Effector memory CD8-positive, alpha-beta T cell (primary cell): ENCODE results near the gene PRSS57.

Source experiments
- ATAC-seq: fragments of 150-1000 bp; cut with Tn5 transposase; replicated peaks from 2 replicates; pipeline ENCODE4 v1.10.0; 2021; ENCODE audit warnings: mild to moderate bottlenecking, moderate library complexity
- DNase-seq, 3 experiments: peaks; one replicate each; pipeline ENCODE4 v3.0.0; 2021
- H3K27ac Mint-ChIP-seq, 2 donors: one replicate each; pipeline ENCODE4 v1.8.0; 2022; ENCODE audit warnings: mild to moderate bottlenecking in 2 of 2, mixed read lengths in 2 of 2, moderate library complexity in 2 of 2
- H3K27me3 Mint-ChIP-seq, 2 donors: one replicate each; pipeline ENCODE4 v1.8.0; 2022; ENCODE audit warnings: mixed read lengths in 2 of 2
- H3K36me3 Mint-ChIP-seq: one replicate; pipeline ENCODE4 v1.8.0; 2022; ENCODE audit warnings: mild to moderate bottlenecking, moderate library complexity, mixed read lengths; ENCODE audit not compliant: insufficient read depth
- H3K4me1 Mint-ChIP-seq, 2 donors: one replicate each; pipeline ENCODE4 v1.8.0; 2022; ENCODE audit warnings: low read depth in 2 of 2, mixed read lengths in 2 of 2
- H3K4me3 Mint-ChIP-seq, 2 donors: one replicate each; pipeline ENCODE4 v1.8.0; 2022; ENCODE audit warnings: mild to moderate bottlenecking in 2 of 2, mixed read lengths in 2 of 2, moderate library complexity in 2 of 2
- H3K9me3 Mint-ChIP-seq, 2 donors: one replicate each; pipeline ENCODE4 v1.8.0; 2022; ENCODE audit warnings: mixed read lengths in 2 of 2

Gene PRSS57

DNA sequence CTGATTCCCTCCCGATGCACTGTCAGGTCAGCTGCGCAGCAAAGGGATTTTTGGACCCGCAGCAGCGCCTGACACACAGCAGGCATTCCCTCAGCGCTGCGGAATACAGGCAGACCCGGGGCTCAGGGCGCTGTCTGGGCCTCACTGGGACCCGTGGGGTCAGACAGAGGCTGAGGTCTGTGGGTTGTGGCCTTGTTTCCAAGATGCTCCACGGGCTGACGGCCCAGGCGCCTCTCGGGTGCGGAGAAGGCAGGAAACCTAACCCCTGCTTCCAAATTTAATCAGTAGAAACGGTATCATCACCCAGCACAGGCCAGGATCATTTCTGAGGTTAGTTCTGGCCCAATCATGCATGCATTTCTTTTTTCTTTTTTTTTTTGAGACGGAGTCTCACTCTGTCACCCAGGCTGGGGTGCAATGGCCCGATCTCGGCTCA is 31.6 kb downstream of the PRSS57 start:
- Mint-ChIP-seq H3K4me3 (peak overlapping the region; percentile 83 to 94), H3K9me3 (no peaks in the 10 kb centered on the region), H3K27ac (peak overlapping the region; percentile 82 to 92), H3K27me3 (no peaks in the 10 kb centered on the region), H3K4me1 (peaks cover 28 to 42% of the 10 kb centered on the region in 2 donors), H3K36me3 (peaks cover 46% of the 10 kb centered on the region)
- ATAC-seq (no peak), DNase-seq (no peak)

DNA sequence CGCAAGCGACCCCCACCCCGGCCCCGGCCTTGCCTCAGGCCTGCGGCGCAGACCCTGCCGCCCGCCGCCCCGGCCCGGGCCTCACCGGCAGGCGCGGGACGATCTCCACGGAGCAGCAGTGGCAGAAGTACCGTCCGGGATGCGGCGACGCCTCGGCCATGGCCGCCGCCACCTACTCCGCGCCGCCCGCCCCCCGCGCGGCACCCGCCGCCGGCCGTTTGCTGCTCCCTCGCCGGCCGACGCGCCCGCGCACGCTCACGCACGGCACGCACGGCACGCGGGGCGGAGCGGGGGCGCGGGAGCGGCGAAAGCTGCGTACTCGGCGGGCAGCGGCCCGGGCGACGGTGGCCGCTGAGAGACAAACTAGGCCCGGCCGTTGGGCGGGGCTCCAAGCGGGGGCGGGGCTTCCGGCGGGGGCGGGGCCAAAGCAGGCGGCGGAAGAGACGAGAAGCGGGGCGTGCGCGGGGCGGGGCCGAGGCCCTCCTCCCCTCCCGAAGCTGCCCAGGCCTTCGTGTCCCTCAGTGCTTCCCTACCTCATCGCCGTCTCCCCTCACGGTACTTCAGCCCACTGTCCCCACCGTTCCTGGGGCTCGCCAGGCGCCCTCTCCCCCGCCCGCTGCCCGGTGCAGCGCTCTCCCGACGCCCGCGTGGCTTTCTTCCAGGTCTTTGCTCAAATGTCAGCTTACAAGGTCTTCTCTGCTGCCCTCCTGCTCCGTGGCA is 32.1 kb downstream of the PRSS57 start, which contains the start of gene RNF126:
RNF126 (minus strand) TSS at position 253 of the 720 bp plus-strand sequence; CDS start at position 160, 93 bp downstream.
- ATAC-seq: peak; percentile 31
- H3K4me3 Mint-ChIP-seq: peak within 1 kb of the TSS; percentile 94 to 98
- peaks cover 28 to 47% of the 10 kb centered on the region in 2 donors for H3K4me1 Mint-ChIP-seq
- H3K36me3 Mint-ChIP-seq: peaks cover 50% of the 10 kb centered on the region
- no peaks in the 10 kb centered on the region for H3K9me3 Mint-ChIP-seq
- H3K27ac Mint-ChIP-seq: peak within 1 kb of the TSS; percentile 99 to 100
- DNase-seq: peak; percentile 75 to 84 (median 81)
- no peaks in the 10 kb centered on the region for H3K27me3 Mint-ChIP-seq

DNA sequence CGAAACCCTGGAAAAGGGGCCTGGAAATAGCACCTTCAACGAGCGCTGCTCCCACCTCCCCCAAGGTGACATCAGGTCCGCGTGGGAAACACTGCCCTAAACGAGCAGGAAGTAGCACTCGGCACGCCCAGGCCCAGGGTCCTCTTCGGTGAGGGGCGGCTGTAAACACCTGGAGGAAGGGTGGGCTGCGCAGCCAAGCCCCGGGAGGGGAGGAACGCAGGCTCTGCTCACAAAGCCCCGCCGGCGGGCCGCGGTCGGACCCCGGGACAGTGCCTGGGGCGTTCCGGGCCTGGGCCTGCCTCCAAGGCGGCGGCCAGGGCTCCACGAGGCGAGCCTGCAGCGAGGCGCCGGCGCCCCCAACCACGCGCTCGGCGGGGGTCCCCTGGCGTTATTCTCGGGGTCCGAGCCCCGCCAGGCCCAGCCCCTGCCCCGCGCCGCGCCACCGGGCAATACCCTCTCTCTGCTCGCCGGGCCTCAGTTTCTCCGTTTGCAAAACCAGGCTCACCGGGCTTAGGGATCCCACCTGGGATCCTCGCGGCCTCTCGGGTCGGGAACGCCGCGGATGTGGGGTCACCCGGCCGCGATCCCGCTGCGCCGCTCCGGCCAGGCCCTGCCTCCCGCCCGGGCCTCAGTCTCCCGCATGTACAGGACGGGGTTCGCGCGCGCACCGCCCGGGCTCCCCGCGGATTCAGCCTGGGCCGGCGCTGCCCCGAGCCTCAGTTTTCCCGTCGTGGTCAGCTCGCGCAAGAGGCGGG is 32.9 kb downstream of the PRSS57 start:
- ATAC-seq (peak; percentile 8), DNase-seq (peak; percentile 58 to 62 (median 60))
- peaks cover 58% of the 10 kb centered on the region for H3K36me3 Mint-ChIP-seq
- no peaks in the 10 kb centered on the region for H3K9me3 Mint-ChIP-seq
- peak overlapping the region; percentile 94 to 98 for H3K4me3 Mint-ChIP-seq
- H3K27me3 Mint-ChIP-seq: no peaks in the 10 kb centered on the region
- H3K4me1 Mint-ChIP-seq: peaks cover 31 to 52% of the 10 kb centered on the region in 2 donors
- H3K27ac Mint-ChIP-seq: peak overlapping the region; percentile 99 to 100

DNA sequence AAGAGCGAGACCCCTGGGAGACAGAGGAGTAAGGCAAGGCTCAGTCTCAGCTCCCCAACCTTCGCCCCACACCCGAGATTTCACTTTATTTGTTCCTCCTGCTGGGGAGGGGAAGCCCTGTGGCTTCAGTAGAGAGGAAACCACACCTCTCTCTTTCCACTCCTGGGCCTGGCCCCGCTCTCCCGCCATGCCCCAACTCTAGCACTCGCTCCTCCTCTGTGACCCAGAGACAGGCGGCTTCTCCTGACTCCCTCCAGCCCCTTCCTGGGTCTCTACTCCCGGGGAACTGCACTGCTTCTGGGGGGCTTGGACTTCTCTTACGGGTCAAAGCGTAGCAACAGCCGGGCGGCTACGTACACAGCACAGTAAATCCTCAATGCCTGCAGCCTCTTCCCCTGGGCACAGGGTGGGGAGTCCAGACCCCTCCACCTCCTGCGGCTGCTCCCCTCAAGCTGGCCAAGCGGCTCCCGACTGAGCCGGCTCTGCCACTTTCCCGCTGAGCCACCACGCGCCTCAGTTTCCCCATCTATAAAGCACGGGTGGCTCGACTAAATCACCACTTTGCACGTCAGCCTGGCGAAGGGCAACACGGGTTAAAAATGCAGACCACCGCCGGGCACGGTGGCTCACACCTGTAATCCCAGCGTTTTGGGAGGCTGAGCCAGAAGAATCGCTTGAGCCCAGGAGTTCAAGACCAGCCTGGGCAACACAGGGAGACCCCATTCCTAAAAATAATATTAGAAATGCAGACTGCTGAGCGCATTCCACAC is 33.6 kb downstream of the PRSS57 start:
- Mint-ChIP-seq H3K27ac (peak overlapping the region; percentile 99 to 100), H3K4me3 (peak overlapping the region; percentile 94 to 98), H3K27me3 (no peaks in the 10 kb centered on the region), H3K36me3 (peaks cover 62% of the 10 kb centered on the region), H3K4me1 (peaks cover 36 to 58% of the 10 kb centered on the region in 2 donors), H3K9me3 (no peaks in the 10 kb centered on the region)
- ATAC-seq (peak; percentile 28), DNase-seq (peak; percentile 55 to 65 (median 59))

DNA sequence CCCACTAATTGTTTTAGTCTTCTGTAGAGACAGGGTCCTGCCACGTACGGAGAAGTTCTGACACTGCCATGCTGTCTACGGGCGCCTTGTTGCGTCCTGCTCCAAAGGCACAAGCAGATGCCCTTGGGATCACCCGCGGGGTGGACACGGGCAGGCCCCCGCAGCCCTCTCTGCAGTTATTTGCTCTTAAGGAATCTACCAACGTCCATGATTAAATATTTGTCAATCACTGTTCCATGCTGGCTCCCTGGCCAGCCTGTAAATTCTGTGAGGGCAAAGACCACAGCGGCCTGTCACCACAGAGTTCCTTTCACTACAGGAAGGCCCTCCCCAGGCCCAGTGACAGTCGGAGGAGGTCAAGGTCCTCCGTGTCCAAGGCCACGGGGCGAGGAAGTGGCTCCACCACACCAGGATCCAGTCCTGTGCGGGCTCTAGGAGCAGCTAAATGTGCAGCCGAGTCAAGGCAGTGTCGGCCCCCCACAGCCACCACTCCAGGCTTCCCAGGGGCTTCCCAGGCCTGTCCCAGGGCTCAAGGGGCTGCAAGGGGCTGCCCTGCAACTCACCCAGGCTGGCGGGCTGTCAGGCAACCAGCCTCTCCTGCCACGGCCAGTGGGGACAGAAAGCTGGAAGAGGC is 34.3 kb downstream of the PRSS57 start:
- Mint-ChIP-seq H3K4me3 (peak overlapping the region; percentile 94 to 98), H3K27ac (peak overlapping the region; percentile 99 to 100), H3K36me3 (peaks cover 70% of the 10 kb centered on the region), H3K4me1 (peaks cover 42 to 65% of the 10 kb centered on the region in 2 donors), H3K9me3 (no peaks in the 10 kb centered on the region), H3K27me3 (no peaks in the 10 kb centered on the region)
- DNase-seq: no peak
- ATAC-seq: no peak

DNA sequence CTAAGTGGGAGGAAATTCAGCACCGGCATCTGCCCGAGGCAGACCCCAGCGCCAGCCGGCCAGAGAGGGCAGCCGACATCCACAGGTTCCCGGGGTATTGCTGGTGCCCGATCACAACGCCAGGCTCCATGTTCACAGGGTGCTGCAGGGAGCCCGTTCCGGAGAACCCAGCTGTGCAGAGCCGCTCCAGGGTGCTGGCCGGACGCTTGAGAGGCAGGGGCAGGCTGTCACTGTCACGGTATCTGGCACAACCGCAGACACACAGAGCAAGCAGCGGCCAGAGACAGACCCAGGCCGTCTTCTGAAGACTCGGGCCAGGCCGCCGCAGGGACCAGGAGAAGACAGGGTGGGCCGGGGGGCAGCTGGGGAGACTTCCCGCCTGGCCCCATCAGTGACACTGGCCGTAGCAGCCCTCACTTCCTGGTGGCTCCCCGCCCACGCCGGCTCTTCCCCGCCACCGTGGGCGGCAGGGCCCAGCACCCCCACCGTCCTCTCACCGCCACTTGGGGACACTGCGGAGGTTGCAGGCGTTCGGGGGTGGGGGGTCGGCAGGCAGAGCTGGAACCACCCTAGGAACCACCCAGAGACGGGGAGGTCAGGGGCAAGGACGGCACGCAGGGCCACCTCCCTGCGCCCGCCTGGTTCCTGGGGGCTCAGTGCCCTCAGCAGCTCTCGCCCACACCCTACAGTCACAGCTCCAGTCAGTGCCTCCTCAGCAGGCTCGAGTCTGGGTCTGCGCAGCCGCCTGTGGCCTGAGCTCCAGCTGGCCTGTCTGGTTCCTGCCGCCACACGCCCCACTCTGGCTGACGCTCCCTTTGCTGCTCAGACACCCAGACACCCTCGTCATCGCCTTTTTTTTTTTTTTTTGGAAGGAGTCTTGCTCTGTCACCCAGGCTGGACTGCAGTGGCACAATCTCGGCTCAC is 36.1 kb downstream of the PRSS57 start:
- Mint-ChIP-seq H3K27ac (peak overlapping the region; percentile 99 to 100), H3K4me1 (peaks cover 55 to 72% of the 10 kb centered on the region in 2 donors), H3K36me3 (peaks cover 80% of the 10 kb centered on the region), H3K9me3 (no peaks in the 10 kb centered on the region), H3K4me3 (peak overlapping the region; percentile 94 to 98), H3K27me3 (no peaks in the 10 kb centered on the region)
- ATAC-seq (peak; percentile 58), DNase-seq (peak; percentile 74 to 76 (median 75))

DNA sequence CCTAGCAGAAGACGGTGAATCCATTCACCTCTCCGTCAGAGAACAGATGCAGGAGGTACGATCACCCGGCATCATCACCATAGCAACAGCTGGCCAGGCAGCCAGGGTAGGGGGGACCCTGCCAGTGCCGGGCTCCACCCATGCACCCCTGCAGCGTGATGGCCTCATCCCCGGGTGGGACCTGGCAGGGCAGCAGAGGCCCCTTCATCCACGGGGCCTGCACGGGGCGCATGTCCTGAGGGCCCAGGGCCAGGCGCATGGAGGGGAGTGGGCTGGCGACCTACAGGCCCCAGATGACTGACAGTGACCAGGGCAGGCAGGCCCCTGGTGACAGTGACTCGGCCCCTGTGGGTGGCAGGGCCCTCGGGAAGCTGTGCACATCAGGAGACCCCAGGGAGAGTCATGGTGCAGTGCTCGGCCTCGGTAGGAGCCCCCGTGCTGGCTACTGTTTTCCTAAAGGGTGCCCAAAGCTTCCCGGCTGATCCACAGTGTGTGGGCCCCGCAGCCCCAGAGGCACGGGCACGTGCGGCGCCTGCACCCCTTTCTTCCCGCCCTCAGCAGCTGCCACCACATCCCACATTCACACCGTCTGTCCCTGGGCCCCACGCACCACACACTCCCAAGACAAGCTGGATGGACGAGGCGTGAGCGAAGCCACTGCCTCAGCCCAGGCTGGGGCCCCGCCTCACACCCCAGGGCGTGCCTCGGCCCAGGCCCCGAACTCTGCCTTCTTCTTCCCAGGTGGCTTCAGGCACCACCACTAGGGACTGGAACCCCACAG is 37.0 kb downstream of the PRSS57 start:
- DNase-seq: no peak
- Mint-ChIP-seq H3K27me3 (no peaks in the 10 kb centered on the region), H3K4me3 (peak overlapping the region; percentile 94 to 98), H3K9me3 (no peaks in the 10 kb centered on the region), H3K36me3 (peaks cover 81% of the 10 kb centered on the region), H3K27ac (peak overlapping the region; percentile 99 to 100), H3K4me1 (peaks cover 52 to 66% of the 10 kb centered on the region in 2 donors)
- ATAC-seq: no peak

DNA sequence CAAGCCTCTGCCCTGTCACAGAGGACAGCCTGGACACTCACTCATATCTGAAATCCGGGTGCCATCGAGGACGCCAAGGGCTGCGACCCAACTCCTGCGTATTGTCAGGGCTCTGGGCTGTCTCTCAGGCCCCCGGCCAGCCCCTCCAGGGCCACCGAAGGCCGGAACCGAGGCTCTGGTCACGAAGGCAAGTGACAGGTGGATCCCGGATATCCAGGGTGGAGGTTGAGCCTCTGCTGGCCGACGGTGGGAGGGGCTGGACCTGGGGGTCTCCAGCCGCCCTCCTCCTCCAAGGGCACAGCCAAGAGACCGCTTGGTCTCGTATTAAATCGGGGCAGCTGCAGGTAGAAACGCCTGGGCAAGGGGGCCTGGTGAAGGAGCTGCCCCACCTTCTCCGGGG is 37.6 kb downstream of the PRSS57 start:
- Mint-ChIP-seq H3K27ac (peak overlapping the region; percentile 92 to 100), H3K9me3 (no peaks in the 10 kb centered on the region), H3K4me3 (peak overlapping the region; percentile 40 to 98), H3K4me1 (peaks cover 55 to 66% of the 10 kb centered on the region in 2 donors), H3K27me3 (no peaks in the 10 kb centered on the region), H3K36me3 (peaks cover 85% of the 10 kb centered on the region)
- no peak for DNase-seq
- ATAC-seq: no peak

DNA sequence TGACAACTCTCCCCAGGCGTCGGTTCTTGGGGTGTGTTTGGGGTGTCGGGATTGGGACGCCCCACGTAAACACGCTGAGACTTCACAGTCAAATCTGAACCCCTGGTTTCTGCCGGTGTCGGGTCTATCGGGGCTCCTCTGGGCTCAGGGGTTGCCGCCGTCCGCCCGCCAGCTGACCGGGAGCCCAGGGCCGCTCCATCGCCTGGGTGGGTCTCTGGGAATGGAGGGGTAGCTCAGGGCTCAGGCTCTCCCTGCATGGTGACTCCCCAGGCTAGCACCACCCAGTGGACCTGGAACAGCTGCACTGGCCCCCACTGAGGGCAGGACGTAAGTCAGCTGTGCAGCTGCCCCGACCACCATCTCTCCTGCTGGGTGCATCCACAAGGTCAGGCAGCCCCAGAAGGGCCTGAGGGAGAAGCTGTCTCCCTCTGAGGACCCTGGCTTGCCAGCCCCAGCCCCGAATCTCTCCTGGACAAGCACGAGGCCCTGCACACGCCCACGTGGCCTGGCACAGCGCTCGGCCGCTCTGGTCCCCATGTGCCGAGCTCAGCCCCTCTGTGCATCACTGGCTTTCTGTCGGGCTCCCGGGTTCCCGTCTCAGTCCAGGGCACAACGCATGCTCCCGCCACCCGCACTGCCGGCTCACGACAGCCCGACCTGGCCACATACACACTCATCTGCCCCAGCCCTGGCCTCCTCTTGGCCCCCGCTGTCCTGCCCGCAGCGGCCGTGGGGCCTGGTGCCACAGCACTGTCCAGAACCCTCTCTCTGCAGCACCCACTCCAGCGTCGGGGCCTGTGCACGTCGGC is 38.3 kb downstream of the PRSS57 start:
- ATAC-seq (no peak), DNase-seq (no peak)
- H3K36me3 Mint-ChIP-seq: peaks cover 83% of the 10 kb centered on the region
- no peaks in the 10 kb centered on the region for H3K9me3 Mint-ChIP-seq
- H3K27me3 Mint-ChIP-seq: no peaks in the 10 kb centered on the region
- peak overlapping the region; percentile 92 to 100 for H3K27ac Mint-ChIP-seq
- H3K4me3 Mint-ChIP-seq: peak overlapping the region; percentile 58 to 98
- H3K4me1 Mint-ChIP-seq: peaks cover 54 to 65% of the 10 kb centered on the region in 2 donors

DNA sequence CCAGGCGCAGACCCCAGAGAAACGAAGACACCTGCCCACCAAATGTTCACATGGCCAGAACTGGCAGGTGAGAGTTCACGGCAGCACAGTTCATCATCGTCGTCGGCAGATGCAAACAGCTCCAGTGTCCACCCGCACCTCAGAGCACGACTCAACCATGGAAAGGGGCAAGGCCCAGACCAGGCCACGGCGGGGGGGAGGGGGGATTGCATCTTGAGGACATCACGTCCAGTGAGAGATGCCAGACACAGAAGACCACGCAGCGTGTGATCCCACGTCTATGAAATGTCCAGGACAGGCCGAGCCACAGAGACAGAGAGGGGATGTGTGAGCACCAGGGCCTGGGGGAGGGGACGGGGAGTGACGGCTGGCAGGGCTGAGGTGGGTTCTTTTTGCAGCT is 39.6 kb downstream of the PRSS57 start:
- ATAC-seq (no peak), DNase-seq (no peak)
- Mint-ChIP-seq H3K36me3 (peaks cover 80% of the 10 kb centered on the region), H3K27ac (peak overlapping the region; percentile 92 to 100), H3K4me1 (peaks cover 44 to 54% of the 10 kb centered on the region in 2 donors), H3K9me3 (no peaks in the 10 kb centered on the region), H3K27me3 (no peaks in the 10 kb centered on the region), H3K4me3 (peak overlapping the region; percentile 58 to 68)

DNA sequence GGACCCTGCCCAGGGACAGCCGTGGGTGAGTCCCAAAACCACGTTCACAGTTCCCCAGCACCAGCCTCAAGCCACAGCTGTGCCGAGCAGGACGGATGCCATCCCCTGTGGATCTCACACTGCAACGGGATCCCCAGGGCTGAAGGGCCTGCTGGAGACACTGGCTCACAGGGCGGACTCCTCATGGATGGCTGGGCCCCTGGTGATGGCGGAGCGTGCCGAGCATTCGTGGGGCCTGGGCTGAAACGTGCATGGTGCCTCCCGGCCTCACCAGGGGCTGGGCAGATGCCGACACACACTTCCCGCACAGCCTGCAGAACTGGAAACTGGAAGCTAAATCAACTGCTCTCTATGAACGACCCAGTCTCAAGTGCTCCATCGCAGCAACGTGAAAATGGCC is 41.8 kb downstream of the PRSS57 start:
- ATAC-seq: no peak
- H3K27ac Mint-ChIP-seq: peak overlapping the region; percentile 16 to 53
- H3K9me3 Mint-ChIP-seq: no peaks in the 10 kb centered on the region
- H3K4me3 Mint-ChIP-seq: peak overlapping the region in 1 of 2 donors; percentile 31
- peaks cover 69% of the 10 kb centered on the region for H3K36me3 Mint-ChIP-seq
- DNase-seq: no peak
- peaks cover 31 to 33% of the 10 kb centered on the region in 2 donors for H3K4me1 Mint-ChIP-seq
- H3K27me3 Mint-ChIP-seq: no peaks in the 10 kb centered on the region
